Measurements from ENCODE around the gene LOXHD1.

The LOXHD1 gene

DNA sequence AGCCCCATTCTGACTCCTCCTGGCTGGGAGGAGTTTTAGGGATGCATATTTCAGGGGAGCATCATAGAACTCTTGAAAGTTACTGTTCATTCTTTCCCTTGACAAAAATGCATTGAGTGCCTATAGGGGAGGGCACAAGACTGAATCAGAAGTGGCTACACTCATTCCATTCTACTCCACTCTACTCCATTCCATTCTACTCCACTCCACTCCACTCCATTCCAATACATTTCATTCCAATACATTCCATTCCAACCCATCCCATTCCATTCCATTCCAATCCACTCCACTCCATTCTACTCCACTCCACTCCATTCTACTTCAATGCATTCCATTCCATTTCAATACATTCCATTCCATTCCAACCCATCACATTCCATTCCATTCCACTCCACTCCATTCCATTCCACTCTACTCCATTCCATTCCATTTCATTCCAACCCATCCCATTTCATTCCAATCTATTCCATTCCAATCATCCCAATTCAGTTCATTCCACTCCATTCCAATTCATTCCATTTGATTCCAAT lies 110.8 kb downstream of the LOXHD1 start:
- no peak overlapping the region for H3K4me3 ChIP-seq (ENCODE audit: low read length)
- DNase-seq (ENCODE audit: low read depth): no peak
- no peak for TF ChIP-seq CTCF (IDR thresholded peaks at IDR 0.05; ENCODE audit: insufficient read depth, low read depth, low read length, missing control alignments)

DNA sequence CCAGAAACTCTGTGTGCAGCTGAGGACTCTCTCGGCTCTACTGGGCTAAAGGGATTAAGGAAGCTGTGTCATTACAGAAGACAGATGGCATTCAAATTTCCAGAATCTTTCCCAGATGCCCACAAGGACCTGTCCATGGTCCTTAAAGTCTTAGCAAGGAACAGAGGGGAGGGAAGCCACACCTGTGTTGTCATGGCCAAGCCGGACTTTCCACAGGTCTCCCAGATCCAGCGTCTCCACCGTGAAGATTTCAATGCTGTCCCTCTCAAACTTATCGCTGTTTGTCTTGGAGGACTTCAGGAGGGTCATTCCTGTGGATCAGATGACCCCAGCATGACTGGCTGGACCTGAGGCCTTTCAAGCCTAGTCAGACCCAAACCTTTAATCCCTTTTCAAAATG lies 114.5 kb downstream of the LOXHD1 start:
- DNase-seq (ENCODE audit: low read depth): peak; percentile 49

DNA sequence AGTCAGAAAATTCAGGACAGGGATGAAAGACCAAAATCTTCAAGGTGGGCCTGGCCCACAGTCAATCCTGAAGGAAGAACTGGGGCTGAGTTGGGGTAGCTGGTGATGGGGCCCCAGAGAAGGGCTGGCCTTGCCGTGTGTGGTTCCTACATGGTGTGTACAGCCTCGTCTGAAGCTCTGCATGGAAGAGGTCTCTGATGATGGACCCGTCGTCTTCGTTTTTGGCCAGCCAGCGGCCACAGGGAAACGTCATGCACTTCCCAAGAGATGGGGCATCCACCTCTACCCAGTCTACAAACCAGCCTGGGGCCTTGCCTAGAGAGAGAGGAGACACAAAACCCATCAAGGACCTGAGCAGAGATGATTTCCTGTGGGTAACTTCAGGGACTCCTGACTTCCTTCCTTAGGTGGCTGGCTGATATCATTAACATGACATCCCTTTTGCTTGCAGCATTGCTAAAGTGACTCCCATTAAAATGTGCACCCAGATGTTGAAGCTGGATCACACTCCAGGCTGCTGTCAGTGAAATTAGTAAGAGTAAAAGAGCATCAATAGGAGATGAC lies 115.3 kb downstream of the LOXHD1 start:
- no peak for TF ChIP-seq CTCF (IDR thresholded peaks at IDR 0.05; ENCODE audit: insufficient read depth, low read depth, low read length, missing control alignments)
- no peak overlapping the region for H3K4me3 ChIP-seq (ENCODE audit: low read length)
- no peak for DNase-seq (ENCODE audit: low read depth)

More for the DNA sequence above, 114.5 kb downstream of the LOXHD1 start:
- no peak overlapping the region for H3K4me3 ChIP-seq (ENCODE audit: low read length)
- no peak for TF ChIP-seq CTCF (IDR thresholded peaks at IDR 0.05; ENCODE audit: insufficient read depth, low read depth, low read length, missing control alignments)

GRCh38 chr18:46538376-46538775 lies 118.6 kb downstream of the LOXHD1 start:
- H3K4me3 ChIP-seq (ENCODE audit: low read length): no peak overlapping the region
- peak; percentile 14 for DNase-seq (ENCODE audit: low read depth)
- no peak for TF ChIP-seq CTCF (IDR thresholded peaks at IDR 0.05; ENCODE audit: insufficient read depth, low read depth, low read length, missing control alignments)

DNA sequence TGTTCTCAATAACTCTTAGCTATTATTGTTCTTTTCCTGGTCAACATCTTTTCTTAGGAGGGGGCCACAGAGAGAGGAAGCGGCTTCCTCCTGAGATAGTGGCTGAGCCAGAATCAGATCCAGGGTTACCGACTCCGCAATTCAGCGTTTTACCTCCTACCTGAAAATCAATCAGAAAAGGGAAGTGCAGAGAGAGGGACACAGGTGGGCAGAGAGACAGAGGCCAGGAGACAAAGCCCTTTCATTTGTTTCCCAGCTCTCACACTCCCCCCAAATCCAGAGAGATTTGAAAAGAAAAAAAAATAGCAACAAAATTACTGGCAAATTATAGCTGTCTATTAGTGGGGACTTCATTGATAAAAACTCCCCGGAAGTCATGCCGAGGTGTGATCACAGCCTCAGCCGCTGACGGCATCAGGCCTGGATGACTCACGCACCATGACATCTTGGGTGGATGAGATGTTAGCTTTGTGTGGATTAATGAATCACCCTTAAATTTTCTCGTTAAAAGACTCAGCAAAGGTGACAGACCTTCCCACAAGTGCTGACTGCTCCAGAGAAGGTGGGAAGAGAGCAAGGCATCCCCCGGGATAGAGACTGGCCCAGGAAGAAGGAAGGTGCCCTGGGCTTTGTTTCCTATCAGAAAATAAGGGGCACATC lies 120.7 kb downstream of the LOXHD1 start:
- no peak for TF ChIP-seq CTCF (IDR thresholded peaks at IDR 0.05; ENCODE audit: insufficient read depth, low read depth, low read length, missing control alignments)
- no peak overlapping the region for H3K4me3 ChIP-seq (ENCODE audit: low read length)
- DNase-seq (ENCODE audit: low read depth): peak; percentile 88

DNA sequence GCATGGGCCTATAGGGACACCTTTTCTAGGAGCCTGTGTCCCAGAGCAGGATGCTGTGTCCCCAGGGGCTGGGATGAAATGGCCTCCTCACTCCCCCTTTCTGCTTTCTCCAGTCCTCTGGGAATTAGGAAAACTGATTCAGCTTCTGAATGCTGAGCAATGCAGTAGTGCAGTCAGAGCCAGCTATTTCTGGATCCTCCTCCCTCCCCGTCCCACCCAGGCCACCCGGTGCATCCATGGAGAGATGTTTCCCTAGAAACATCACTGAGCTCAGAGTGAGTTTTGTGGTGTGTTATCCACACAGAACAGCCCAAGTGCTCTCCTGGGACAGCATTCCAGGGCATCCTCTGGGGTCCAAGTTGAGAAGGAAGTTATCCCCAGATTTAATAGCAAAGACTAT lies 125.5 kb downstream of the LOXHD1 start:
- DNase-seq (ENCODE audit: low read depth): no peak
- H3K4me3 ChIP-seq (ENCODE audit: low read length): no peak overlapping the region
- TF ChIP-seq CTCF (IDR thresholded peaks at IDR 0.05; ENCODE audit: insufficient read depth, low read depth, low read length, missing control alignments): no peak

GRCh38 chr18:46528037-46528436 lies 129.0 kb downstream of the LOXHD1 start:
- no peak for TF ChIP-seq CTCF (IDR thresholded peaks at IDR 0.05; ENCODE audit: insufficient read depth, low read depth, low read length, missing control alignments)

More at GRCh38 chr18:46528037-46528436, 129.0 kb downstream of the LOXHD1 start:
- H3K4me3 ChIP-seq (ENCODE audit: low read length): no peak overlapping the region
- no peak for DNase-seq (ENCODE audit: low read depth)

Measured in epithelial cell of esophagus (primary cell).